Activated CD4-positive, alpha-beta T cell treated with anti-CD3 and anti-CD28 coated beads for 1 hour (primary cell): ENCODE data around the gene HDDC3.
"Not testable (repeated sequence)": the region's sequence is repeated elsewhere in the genome, so short reads cannot be mapped to it uniquely, and the experiment has no call there.

ENCODE experiments used
- DNase-seq: peaks from one replicate; pipeline ENCODE4 v3.0.0-alpha.2; 2020

HDDC3 gene

DNA sequence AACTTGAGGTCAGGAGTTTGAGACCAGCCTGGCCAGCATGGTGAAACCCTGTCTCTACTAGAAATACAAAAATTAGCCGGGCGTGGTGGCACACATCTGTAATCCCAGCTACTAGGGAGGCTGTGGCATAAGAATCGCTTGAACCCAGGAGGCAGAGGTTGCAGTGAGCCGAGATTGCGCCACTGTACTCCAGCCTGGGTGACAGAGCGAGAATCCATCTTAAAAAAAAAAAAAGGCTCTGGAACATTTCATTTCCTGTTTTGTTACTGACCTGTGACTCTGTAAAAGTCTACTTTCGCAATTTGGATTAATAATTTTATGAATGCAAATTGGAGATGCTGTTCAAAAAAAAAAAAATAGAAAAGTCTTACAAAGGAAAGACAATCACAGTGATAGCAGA lies 4.2 kb downstream of the HDDC3 start:
- DNase-seq, result not testable (repeated sequence)

DNA sequence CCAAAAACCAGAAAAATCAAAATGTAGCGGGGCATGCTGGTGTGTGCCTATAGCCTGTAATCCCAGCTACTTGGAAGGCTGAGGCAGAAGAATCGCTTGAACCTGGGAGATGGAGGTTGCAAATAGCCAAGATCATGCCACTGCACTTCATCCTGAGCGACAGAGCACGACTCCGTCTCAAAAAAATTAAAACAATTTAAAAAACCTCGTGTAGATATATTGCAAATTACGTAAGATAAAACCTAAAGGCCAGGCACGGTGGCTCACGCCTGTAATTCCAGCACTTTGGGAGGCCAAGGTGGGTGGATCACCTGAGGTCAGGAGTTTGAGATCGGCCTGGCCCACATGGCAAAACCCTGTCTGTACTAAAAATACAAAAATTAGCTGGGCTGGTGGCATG lies 5.6 kb downstream of the HDDC3 start:
- DNase-seq, result not testable (repeated sequence)

DNA sequence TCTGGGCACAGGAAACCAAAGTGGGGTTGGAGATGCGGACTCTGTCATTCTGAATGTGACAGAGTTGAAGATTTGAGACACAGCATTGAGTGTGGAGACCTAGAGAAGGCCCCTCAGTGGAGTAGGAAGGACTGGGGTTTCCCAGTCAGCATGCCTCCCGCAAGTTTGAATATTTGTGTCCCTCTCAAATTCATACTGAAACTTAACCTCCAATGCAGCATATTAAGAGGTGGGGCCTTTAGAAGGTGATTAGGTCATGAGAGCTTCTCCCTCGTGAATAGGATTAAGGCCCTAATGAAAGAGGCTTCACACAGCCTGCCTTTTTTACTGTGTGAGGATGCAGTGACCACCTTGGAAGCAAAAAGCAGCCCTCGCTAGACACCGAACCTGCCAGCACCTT lies 8.0 kb downstream of the HDDC3 start:
- DNase-seq, result no peak

DNA sequence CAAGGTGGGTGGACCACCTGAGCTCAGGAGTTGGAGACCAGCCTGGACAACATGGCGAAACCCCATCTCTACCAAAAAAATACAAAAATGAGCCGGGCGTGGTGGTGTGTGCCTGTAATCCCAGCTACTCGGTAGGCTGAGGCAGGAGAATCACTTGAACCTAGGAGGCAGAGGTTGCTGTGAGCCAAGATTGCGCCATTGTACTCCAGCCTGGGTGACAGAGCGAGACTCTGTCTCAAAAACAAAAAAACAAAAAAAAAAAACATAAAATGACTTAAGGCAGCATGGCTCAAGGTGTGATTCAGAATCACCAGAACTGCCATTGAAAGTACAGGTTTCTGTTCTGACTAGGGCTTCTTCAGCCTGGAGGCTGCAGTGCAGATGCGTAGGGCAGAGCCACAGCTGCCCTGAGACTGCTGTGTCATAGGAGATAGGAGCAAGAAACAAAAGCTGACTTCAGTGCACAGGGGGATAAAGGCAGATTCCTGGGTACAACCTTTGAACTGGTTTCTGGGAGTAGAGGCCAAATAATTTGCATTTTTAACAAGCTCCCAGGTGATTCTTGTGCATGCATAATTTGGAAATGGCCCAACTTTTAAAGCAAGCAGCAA lies 9.5 kb downstream of the HDDC3 start:
- not testable (repeated sequence) for DNase-seq

DNA sequence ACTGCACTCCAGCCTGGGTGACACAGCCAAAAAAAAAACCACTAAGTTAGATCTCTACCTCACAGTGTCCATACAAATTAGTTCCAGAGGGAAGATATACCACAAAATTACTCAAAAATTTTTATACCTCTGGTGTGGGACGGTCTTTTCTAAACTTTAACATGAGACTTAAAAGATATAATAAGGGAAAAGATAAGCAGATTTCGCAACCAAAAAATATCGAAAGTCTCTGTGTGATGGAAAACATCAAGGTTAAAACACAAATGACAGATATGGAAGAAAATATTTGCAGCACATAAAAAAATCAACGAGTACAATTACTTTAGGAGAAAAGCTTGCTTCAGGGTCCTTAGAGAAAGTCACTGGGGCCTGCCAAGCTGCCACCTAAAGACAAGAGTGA lies 10.5 kb downstream of the HDDC3 start:
- DNase-seq, result no peak

DNA sequence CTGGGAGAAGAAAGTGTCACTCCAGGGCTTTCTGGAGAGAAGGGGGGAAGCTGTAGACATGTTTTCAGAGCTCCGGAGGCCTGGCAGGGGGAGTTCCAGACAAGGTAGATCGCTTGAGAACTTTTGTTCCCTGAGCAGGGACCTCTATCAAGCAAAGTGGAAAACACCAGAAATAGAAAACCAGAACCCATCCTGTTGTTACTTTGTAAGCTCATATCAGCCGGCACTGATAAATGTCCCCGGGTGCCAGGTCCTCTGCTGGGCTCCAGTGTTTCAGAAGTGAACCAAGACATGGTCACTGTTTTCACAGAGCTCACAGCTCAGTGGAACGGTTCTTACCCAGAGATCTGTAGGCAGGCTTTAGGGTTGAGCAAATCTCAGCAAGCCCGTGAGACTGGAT lies 13.5 kb downstream of the HDDC3 start:
- DNase-seq, result no peak

DNA sequence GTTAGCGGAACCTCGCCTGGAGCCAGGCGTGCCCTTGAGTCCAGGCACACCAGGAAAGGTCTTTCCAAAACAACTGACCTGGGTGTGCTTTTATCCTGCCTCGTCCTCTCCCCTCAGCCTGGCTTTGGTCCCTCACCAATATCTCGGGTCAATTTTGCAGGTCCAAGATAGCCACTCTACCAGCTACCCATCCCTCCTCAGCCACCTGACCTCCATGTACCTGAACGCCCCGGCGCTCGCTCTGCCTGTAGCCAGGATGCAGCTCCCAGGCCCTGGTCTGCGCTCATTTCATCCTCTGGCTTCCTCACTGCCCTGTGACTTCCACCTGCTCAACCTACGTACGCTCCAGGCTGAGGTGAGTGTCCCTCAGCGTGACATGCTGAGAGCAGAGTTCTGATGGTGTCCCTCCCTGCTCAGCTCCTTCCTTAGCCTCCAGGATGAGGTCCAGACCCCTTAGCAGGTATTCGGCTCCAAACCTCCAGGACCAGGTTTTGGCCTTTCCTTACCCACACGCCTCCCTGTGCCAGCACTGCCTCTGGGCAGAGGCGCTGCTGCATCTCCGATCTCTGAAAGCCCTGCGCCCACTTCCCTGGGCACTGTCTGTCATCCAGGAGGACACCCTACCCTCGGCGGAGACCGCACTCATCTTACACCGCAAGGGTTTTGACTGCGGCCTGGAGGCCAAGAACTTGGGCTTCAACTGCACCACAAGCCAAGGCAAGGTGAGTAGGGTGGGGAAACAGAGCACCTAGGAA lies 14.1 kb downstream of the HDDC3 start:
- DNase-seq, result no peak

DNA sequence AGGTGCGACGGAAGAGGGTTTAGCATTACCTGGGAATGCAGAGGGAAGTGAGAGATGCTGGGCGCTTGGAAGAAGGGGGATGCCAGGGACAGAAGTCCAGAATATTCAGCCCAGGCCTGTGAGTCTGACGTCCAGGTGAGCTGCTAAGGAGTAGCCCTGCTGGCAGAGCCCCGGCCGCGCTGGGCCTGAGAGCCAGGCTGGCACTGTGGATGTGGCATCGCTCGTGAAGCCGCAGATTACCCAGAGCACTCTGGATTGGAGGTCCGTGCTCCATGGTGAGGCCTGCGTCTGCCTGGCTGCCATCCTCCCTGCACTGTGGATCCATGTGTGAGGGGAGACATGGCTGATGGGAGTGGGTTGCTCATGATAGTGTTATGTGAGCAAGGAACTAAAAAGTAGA lies 14.8 kb downstream of the HDDC3 start:
- DNase-seq, result no peak

DNA sequence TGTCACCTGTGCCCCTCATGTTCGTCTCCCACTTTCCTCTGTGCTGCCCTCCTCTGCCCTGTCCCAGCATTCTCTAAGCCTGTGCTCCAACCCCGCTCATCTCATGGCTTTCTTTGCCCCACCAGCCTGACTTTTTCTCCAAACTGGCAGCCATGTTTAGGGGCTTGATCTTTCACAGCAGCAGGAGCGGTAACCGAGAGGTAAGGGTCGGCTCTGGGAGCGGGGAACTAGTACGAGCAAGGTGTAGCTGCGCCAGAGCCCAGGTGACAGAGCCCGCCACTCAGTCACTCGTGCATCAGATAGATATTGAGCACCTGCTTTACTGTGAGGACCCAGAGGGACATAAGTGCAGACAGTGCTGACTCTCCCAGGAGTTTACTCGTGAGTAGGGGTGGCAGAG lies 15.9 kb downstream of the HDDC3 start:
- no peak for DNase-seq

DNA sequence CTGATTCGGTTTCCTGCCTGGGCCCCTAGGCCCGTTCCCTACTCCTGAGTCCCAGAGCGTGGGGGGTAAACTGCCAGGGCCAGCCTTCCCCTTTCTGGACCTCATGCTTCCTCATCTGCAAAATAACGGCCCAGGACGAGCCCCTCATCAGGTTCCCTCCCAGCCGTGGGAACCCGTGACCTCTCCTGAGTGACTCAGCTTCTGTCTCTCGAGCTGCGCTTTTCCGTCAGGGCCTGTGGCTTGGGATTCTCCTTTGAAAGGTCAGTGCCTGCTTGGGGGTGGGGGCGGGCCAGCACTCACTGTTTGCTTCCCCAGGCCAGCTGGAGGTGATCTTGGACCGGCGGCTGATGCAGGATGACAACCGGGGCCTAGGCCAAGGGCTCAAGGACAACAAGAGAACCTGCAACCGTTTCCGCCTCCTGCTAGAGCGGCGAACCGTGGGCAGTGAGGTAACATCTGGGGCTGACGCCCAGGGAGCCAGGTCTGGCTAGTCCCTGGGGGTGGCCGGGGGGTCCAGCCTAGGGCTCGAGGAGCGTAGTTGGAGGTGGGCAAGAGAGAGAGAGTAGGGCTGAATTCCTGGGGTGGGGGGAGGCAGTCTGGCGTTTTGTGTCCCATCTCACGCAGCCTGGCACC lies 16.4 kb downstream of the HDDC3 start:
- DNase-seq, result no peak

DNA sequence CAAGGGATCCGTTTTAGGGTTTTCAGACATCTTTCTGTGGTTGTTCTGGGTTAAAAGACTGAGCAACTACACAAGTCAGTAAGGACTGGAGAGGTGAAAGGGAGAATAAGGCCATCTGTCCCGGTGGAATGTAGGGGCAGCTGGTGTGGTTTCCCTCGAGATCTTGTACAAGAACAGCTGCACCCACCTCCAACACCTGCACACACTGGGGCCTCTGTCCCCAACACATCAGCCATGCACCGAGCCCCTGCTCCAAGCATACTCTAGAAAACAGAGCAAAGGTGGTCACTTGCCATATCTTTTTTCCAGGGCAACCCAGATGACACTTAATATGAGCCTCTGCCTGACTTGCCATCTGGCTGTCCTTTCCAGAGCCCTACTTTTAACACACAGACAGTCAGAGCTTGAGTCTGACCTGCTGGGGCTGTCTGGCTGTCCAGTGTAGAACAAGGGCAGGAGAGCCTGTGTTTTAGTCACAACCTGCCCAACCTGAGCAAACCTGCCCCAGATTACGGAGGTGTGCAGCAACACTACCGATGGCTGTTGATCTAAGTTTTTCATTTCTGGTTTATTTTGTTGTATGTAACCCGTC lies 17.0 kb downstream of the HDDC3 start:
- no peak for DNase-seq

DNA sequence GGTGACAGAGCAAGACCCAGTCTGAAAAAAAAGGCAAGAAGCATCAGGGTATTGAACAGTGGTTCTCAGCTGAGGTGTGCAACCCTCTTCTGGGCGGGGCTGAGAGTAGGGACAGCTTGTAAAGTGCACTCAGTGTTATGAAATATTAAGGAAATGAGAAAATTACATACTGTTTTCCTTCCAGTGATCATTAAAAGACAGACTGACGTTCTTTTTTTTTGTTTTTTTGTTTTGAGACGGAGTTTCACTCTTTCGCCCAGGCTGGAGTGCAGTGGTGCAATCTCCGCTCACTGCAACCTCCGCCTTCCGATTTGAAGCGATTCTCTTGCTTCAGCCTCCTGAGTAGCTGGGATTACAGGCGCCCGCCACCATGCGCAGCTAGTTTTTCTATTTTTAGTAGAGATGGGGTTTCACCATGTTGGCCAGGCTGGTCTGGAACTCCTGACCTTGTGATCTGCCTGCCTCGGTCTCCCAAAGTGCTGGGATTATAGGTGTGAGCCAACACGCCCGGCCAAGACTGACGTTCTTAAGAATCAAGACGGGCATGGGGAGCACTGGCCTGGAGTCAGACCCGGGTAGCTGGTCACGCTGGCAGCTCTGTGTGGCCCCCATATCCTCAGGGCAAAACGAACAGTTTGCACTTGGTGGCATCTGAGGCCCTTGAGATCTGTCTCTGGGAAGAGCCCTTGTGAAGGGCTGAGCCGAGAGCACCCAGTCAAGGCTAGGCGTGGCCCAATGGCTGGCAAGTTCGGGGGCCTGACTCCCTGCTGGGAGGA lies 17.9 kb downstream of the HDDC3 start:
- no peak for DNase-seq

DNA sequence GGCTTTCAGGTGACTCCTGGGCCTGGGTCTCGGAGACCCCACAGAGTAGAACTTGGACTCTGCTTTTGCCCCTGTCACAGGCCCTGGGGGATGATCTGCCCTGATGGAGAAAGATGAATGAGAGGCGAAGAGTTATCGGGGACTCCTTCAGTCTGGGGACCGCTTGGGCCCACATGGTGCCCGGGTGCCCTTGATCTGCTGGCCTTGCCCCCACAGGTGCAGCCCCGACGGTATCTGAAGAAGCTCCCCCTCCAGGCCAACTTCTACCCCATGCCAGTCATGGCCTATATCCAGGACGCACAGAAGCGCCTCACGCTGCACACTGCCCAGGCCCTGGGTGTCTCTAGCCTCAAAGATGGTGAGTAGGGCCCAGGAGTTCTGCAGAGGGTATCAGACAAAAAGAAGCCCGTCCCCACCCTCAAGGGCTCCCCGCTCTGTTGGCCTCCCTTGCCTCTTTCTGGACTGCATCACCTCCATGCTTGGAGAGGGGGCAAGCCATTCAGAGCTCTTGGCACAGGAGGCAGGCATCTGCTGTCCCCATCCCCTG lies 18.9 kb downstream of the HDDC3 start:
- no peak for DNase-seq

DNA sequence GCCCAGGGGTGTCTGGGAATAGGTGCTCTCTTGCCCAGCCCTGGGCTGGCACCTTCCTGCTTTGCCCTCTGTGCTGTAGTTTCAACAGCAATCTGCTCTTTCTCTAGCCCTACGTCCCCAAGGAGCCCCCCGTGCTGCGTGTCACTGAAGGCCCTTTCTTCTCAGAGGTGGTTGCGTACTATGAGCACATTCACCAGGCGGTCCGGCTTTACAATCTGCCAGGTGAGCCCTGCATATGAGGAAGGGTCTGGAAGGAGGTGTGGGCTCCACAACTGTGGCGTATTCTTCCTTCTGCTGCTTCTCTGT lies 19.6 kb downstream of the HDDC3 start:
- DNase-seq, result no peak

DNA sequence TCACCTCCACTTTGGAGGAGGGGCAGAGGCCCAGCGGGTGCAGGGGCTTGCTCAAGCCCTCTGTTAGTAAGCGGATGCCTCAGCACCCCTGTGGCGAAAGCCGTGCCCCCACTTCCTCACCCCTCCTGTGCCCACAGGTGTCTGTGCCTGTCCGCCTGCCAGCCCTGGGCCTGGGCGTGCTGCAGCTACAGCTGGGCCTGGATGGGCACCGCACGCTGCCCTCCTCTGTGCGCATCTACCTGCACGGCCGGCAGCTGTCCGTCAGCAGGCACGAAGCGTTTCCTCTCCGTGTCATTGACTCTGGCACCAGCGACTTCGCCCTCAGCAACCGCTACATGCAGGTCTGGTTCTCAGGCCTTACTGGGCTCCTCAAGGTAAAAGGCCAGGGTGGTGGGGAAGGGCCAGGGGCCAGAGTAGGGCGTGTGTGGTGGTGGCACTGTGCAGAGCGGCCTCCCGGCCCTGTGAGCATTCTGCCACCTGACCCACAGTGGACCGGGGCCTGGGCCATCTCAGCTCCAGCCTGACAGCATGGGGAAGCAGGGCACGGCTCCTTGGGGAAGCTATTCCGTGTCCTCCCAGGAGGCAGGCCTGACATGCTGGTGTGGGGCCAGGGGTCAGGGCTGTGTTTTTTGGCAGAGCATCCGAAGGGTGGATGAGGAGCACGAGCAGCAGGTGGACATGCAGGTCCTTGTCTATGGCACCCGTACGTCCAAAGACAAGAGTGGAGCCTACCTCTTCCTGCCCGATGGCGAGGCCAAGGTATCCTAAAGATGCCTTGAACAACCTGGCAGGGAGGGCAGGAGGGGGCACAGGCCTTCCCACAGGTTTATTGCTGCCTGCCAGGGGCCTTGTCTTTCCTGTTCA lies 20.2 kb downstream of the HDDC3 start:
- DNase-seq, result no peak

DNA sequence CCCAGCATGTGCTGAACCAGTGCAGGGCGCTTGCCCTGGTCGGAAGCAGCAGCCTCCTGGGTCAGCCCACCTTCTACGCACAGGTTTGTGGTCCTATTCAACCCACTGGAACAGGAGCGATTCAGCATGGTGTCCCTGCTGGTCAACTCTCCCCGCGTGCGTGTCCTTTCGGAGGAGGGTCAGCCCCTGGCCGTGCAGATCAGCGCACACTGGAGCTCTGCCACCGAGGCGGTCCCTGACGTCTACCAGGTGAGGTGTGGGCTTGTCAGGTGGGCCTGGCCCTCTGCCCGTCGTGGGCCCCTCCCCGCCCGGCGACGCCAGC lies 21.1 kb downstream of the HDDC3 start:
- no peak for DNase-seq

DNA sequence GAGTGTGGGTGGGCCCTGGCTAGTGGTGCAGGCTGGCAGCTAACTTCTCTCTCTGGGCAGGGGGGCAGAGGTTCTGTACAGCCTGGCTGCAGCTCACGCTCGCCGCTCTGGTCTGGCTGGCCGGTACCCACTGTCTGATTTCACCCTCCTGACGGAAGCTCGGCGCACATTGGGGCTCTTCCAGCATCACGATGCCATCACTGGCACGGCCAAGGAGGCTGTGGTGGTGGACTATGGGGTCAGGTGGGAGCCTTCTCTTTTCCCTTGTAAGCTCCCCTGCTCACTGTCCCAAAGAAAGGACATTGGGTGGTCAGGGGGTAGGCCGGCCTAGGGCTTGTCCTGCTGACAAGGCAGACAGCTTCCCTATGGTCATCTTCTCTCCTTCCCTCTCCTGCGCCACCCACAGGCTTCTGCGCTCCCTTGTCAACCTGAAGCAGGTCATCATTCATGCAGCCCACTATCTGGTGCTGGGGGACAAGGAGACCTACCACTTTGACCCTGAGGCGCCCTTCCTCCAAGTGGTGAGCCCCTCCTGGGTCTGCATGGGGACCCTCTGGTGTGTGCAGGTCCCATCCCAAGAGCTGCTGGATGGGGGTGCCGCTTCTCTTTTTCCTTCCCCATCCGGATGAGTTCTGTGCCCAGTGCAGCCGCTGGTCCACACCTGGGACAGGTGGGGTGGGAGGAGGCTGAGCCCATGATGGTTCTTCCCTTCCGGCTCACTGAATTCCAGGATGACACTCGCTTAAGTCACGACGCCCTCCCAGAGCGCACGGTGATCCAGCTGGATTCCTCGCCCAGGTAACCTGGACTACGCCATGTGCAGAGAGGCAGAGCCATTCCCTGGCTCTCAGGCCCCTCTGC lies 21.7 kb downstream of the HDDC3 start:
- no peak for DNase-seq

DNA sequence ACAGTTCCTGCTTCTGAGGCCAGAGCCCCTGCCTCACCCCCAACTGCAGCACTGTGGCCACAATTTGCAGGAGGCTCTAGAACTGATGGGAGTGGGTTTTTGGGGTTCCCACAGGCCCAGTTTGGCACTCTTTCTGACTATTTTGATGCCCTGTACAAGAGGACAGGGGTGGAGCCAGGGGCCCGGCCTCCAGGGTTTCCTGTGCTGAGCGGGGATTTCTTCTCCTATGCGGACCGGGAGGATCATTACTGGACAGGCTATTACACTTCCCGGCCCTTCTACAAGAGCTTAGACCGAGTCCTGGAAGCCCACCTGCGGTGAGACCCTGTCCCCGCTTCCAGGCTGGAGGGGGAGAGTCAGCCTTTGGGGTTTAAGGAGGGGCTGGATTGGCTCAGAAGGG lies 22.4 kb downstream of the HDDC3 start:
- no peak for DNase-seq

DNA sequence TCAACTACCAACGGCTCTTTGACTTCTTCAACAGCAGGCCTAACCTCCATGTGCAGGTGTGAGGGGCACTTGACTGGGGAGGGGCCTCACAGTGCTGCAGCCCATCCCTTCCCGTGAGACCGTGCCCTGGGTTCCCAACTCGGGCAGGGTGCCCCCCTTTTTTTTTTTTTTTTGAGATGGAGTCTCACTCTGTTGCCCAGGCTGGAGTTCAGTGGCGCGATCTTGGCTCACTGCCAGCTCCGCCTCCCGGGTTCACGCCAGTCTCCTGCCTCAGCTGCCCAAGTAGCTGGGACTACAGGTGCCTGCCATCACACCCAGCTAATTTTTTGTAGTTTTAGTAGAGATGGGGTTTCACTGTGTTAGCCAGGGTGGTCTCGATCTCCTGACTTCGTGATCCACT lies 22.9 kb downstream of the HDDC3 start:
- not testable (repeated sequence) for DNase-seq

DNA sequence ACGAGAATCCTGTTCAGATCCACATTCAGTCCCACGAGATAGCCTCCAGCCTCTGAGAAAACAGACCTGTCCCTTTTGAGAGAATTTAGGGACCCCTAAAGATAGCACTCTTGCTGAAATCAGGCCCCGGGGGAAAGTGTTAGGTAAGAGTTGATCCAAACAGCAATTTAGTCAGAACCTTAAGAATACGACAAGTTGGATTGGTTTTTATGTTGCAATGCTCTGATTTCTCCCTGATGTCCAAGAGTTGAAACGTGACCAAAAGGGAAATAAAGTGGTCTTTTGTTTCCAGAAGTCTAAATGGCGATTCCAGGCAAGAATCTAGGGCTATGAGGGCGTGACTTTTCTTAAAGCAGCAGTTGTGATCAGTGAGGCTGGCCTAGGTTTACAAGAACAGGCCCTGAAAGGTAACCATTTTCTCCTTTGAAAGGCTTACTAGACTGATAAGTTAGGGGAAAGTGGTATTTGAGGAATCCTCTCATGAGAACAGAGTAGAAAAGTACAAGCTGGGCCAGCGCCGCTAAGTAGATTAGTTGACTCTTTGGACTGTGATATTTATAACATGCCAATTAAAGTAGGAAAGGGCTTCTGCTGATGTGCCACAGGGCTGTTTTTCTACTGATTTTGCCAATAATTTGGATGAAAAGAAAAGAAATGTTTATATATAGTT lies 24.4 kb downstream of the HDDC3 start:
- DNase-seq, result no peak
